MM.1S (cell line): Measurements from ENCODE around the gene ETV6.

Source experiments
- DNase-seq: peaks from one replicate; pipeline ENCODE4 v3.0.0-alpha.2; 2015
- H2AFZ ChIP-seq: fragments of 300-600 bp; sonication (generic); 2 replicates; pipeline ENCODE4 v1.6.0; 2016; ENCODE audit warnings: antibody characterized with exemption, low read length
- H3F3A ChIP-seq: fragments of 300-600 bp; sonication (generic); 2 replicates; pipeline ENCODE4 v1.6.1; 2016; ENCODE audit warnings: mild to moderate bottlenecking, antibody characterized with exemption, low read length, moderate library complexity, mixed read lengths; ENCODE audit not compliant: insufficient read depth
- H3K27ac ChIP-seq: fragments of 300-600 bp; sonication (generic); 2 replicates; pipeline ENCODE4 v1.5.1; 2016; ENCODE audit warnings: mild to moderate bottlenecking, low read length
- H3K27me3 ChIP-seq: fragments of 300-600 bp; sonication (generic); replicated peaks from 2 replicates; pipeline ENCODE4 v1.6.0; 2016; ENCODE audit warnings: low read length; ENCODE audit not compliant: insufficient read depth
- H3K36me3 ChIP-seq: fragments of 300-600 bp; sonication (generic); replicated peaks from 2 replicates; pipeline ENCODE4 v1.6.1; 2016; ENCODE audit warnings: mild to moderate bottlenecking, low read length, mixed read lengths; ENCODE audit not compliant: insufficient read depth
- H3K4me1 ChIP-seq: fragments of 300-600 bp; sonication (generic); 2 replicates; pipeline ENCODE4 v1.6.1; 2016; ENCODE audit warnings: low read length, mixed read lengths
- H3K4me2 ChIP-seq: fragments of 300-600 bp; sonication (generic); 2 replicates; pipeline ENCODE4 v1.6.0; 2016; ENCODE audit warnings: low read depth, low read length
- H3K4me3 ChIP-seq: fragments of 300-600 bp; sonication (generic); 2 replicates; pipeline ENCODE4 v1.5.1; 2016; ENCODE audit warnings: low read length, mixed read lengths
- H3K79me2 ChIP-seq: fragments of 300-600 bp; sonication (generic); 2 replicates; pipeline ENCODE4 v1.6.1; 2016; ENCODE audit warnings: mixed run types, low read length, mixed read lengths
- H3K9ac ChIP-seq: fragments of 300-600 bp; sonication (generic); 2 replicates; pipeline ENCODE4 v1.6.1; 2016; ENCODE audit warnings: low read length, mixed read lengths
- H3K9me2 ChIP-seq: fragments of 300-600 bp; sonication (generic); replicated peaks from 2 replicates; pipeline ENCODE4 v1.6.1; 2016; ENCODE audit warnings: mild to moderate bottlenecking, low read length, mixed read lengths; ENCODE audit not compliant: insufficient read depth
- H3K9me3 ChIP-seq: fragments of 300-600 bp; sonication (generic); replicated peaks from 2 replicates; pipeline ENCODE4 v1.6.1; 2016; ENCODE audit warnings: mild to moderate bottlenecking, low read length, mixed read lengths; ENCODE audit not compliant: insufficient read depth
- H4K20me1 ChIP-seq: fragments of 300-600 bp; sonication (generic); 2 replicates; pipeline ENCODE4 v1.6.1; 2016; ENCODE audit warnings: mild to moderate bottlenecking, low read length, moderate library complexity, mixed read lengths; ENCODE audit not compliant: insufficient read depth
- EZH2 ChIP-seq: fragments of 300-600 bp; sonication (generic); optimal IDR thresholded peaks from 2 replicates; pipeline ENCODE3; 2017; ENCODE audit warnings: low read depth, mild to moderate bottlenecking, antibody characterized with exemption, low read length, mixed read lengths
- EZH2phosphoT487 ChIP-seq: fragments of 300-600 bp; sonication (generic); IDR thresholded peaks from 2 replicates; pipeline ENCODE4 v1.6.1; 2018; ENCODE audit warnings: antibody characterized with exemption, low read length
- TF ChIP-seq, protein P1 (sequence below): fragments of 300-600 bp; sonication (generic); IDR thresholded peaks from 2 replicates; pipeline ENCODE4 v1.5.1; 2016; ENCODE audit warnings: antibody characterized with exemption, low read length, mixed read lengths

ETV6 gene

DNA sequence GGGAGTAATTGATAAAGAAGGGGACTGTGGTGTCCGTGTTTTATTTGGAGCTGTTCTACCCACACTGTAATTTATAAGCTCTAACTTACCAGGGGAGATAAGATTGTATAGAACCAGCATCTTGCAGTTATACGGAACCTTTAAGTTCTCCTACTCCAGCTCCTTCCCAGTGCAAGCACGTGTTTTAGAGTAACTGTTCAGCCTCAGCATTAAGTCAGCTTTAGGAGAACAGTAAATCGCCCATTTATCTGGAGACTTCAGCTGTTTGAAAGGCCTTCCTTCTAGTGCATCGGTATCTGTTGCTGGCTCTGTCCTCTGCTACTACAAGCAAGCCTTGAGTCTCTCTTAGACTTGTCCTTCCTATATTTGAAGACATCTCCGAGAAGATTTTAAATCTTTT lies 95.6 kb downstream of the ETV6 start:
- H3K36me3 ChIP-seq: no peaks in the 10 kb centered on the region
- no peak overlapping the region for H3K4me2 ChIP-seq

DNA sequence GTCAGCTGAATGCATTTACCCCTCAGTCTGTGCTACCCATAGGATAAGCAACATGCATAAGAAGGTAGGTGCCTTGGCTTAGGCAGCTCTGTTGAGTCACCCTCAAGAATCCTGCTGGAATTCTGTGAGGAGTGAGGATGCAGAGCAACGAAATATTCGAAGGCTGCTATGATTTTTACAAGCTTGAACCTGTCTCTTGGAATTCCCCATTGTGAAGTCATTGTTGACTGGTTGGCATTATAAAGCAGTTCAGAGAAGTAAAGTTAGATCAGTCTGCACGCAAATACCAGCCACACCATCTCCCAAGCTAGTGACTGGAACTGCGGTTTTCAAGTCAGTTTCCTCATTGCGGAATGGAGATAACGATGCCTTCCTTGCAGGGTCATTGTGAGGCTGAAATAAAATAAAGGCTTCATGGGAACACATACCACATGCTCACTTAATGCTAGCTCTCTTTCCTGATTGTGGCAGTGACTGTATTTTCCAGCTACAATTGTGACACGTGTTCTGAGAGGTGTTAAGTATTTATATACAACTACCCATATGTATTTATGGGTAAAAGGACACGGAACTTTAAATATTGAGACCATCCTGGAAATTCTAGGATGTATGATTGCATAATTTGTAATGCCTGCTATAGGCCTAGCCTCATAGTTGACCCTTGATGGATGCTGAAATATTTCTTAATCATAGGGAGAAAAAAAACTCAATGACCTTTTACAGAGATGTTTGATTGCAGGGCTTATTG lies 96.7 kb downstream of the ETV6 start:
- Histone ChIP-seq H3K27ac (no peak overlapping the region), H3K4me3 (no peak overlapping the region), H3K4me1 (peaks cover 22% of the 10 kb centered on the region), H3F3A (peaks cover 18% of the 10 kb centered on the region), H3K9me3 (no peaks in the 10 kb centered on the region), H3K36me3 (no peaks in the 10 kb centered on the region), H3K9ac (no peak overlapping the region), H3K27me3 (no peaks in the 10 kb centered on the region), H3K4me2 (no peak overlapping the region), H2AFZ (no peak overlapping the region), H3K79me2 (peaks cover 37% of the 10 kb centered on the region), H3K9me2 (no peaks in the 10 kb centered on the region), H4K20me1 (no peaks in the 10 kb centered on the region)
- no peak for DNase-seq
- TF ChIP-seq EZH2phosphoT487: no peak
- no peak for TF ChIP-seq EZH2
- TF ChIP-seq, protein P1, sequence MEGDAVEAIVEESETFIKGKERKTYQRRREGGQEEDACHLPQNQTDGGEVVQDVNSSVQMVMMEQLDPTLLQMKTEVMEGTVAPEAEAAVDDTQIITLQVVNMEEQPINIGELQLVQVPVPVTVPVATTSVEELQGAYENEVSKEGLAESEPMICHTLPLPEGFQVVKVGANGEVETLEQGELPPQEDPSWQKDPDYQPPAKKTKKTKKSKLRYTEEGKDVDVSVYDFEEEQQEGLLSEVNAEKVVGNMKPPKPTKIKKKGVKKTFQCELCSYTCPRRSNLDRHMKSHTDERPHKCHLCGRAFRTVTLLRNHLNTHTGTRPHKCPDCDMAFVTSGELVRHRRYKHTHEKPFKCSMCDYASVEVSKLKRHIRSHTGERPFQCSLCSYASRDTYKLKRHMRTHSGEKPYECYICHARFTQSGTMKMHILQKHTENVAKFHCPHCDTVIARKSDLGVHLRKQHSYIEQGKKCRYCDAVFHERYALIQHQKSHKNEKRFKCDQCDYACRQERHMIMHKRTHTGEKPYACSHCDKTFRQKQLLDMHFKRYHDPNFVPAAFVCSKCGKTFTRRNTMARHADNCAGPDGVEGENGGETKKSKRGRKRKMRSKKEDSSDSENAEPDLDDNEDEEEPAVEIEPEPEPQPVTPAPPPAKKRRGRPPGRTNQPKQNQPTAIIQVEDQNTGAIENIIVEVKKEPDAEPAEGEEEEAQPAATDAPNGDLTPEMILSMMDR: no peak

More for the DNA sequence above, 95.6 kb downstream of the ETV6 start:
- H3K9ac ChIP-seq: no peak overlapping the region
- H3K4me3 ChIP-seq: no peak overlapping the region
- peaks cover 9% of the 10 kb centered on the region for H3F3A ChIP-seq
- H3K9me3 ChIP-seq: no peaks in the 10 kb centered on the region
- H3K27ac ChIP-seq: no peak overlapping the region
- no peaks in the 10 kb centered on the region for H3K9me2 ChIP-seq
- H4K20me1 ChIP-seq: no peaks in the 10 kb centered on the region
- TF ChIP-seq, protein P1: no peak
- TF ChIP-seq EZH2 (no peak), EZH2phosphoT487 (no peak)
- H2AFZ ChIP-seq: no peak overlapping the region
- H3K27me3 ChIP-seq: no peaks in the 10 kb centered on the region
- H3K79me2 ChIP-seq: peaks cover 34% of the 10 kb centered on the region
- no peak for DNase-seq
- H3K4me1 ChIP-seq: peaks cover 17% of the 10 kb centered on the region

DNA sequence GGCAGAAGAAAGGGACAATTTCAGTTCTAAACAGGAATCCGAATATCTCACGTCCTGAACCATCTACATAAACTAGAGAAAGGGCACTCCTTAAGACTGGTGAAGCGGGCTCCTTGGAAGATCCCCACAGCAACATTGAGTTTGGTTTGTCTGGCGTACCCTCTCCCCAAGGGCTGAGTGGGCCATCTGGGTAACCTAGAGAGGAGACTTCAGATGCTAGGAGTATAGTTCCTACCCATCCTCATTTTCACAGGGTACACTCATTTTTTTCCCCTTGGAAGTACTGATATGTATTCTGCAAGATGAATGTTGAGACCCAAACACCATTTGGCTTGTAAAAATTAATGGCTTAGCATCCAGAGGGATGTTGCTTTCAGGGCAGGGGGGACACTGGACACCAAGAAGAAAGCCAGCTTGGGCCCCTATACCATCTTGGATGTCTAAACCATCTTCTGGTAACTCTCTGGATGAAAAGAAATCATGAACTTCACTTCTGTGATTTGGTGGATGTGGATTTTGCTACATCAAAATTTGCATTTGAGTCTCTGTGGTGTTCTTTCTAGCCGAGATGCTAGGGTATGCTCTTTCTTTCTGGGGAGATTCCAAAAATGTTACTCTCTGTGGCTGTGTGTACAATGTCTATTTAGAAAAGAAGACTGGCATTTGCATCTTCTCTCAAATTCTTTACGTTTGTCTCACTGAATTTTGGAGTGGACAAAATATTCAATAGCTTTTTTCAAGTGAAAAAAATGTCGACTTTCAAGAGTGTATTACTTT lies 97.7 kb downstream of the ETV6 start:
- peaks cover 25% of the 10 kb centered on the region for H3F3A ChIP-seq
- DNase-seq: no peak
- peaks cover 46% of the 10 kb centered on the region for H3K79me2 ChIP-seq
- no peak overlapping the region for H3K4me3 ChIP-seq
- H4K20me1 ChIP-seq: no peaks in the 10 kb centered on the region
- no peak overlapping the region for H3K27ac ChIP-seq
- TF ChIP-seq, protein P1: no peak
- TF ChIP-seq EZH2 (no peak), EZH2phosphoT487 (no peak)
- no peaks in the 10 kb centered on the region for H3K27me3 ChIP-seq
- H3K4me2 ChIP-seq: no peak overlapping the region
- peaks cover 31% of the 10 kb centered on the region for H3K4me1 ChIP-seq
- no peak overlapping the region for H2AFZ ChIP-seq
- H3K9ac ChIP-seq: no peak overlapping the region
- H3K36me3 ChIP-seq: no peaks in the 10 kb centered on the region
- no peaks in the 10 kb centered on the region for H3K9me3 ChIP-seq
- H3K9me2 ChIP-seq: no peaks in the 10 kb centered on the region
